ENCODE data around the gene CRYBB1.

CRYBB1 gene

DNA sequence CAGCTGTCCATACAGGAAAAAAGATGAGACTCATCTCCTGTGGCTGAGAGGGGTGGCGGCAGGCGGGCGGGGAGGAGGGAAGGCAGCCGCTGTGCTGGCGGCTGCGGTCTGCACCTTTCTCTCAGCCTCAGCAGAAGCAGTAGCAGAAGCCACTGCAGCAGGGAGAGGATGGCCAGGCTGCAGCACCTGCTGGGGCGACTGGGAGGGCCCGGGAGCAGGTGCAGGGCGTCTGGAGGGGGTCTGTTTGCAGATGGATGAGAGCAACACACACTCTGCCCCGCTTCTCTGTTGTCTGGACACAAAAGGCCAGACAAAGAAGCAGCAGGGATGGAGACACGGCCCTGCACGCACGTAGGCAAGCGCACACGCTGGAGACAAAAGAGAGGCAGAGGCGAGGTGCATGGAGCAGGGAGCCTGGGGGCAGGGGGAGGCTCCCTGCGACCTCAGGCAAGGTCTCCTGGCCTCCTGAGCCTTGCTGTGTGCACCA lies 30.2 kb upstream of the CRYBB1 start:
- TF ChIP-seq, protein P1, sequence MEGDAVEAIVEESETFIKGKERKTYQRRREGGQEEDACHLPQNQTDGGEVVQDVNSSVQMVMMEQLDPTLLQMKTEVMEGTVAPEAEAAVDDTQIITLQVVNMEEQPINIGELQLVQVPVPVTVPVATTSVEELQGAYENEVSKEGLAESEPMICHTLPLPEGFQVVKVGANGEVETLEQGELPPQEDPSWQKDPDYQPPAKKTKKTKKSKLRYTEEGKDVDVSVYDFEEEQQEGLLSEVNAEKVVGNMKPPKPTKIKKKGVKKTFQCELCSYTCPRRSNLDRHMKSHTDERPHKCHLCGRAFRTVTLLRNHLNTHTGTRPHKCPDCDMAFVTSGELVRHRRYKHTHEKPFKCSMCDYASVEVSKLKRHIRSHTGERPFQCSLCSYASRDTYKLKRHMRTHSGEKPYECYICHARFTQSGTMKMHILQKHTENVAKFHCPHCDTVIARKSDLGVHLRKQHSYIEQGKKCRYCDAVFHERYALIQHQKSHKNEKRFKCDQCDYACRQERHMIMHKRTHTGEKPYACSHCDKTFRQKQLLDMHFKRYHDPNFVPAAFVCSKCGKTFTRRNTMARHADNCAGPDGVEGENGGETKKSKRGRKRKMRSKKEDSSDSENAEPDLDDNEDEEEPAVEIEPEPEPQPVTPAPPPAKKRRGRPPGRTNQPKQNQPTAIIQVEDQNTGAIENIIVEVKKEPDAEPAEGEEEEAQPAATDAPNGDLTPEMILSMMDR (IDR thresholded peaks at IDR 0.05; ENCODE audit: low read depth, low read length): no peak
- DNase-seq (ENCODE audit: extremely low read depth, low read depth): no peak

DNA sequence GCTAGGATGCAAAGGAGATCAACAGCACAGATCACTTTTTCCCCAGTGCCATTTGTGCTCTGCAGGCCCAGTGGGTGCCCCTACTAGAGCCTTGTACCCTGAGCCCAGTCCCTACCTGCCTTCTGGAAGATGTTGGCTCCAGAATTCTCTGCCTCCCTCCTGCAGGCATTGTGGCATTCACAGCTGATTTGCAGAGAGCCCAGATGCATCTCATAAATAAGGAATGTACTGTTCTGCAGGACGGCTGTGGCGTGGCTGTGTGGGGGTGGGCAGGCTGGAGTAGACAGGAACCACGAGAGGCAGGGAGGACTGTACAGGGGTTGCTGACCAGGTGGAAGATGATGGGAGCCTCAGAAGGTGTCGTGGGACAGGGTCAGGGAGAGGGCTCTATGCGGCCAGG lies 28.3 kb upstream of the CRYBB1 start:
- DNase-seq (ENCODE audit: extremely low read depth, low read depth): no peak
- TF ChIP-seq, protein P1 (IDR thresholded peaks at IDR 0.05; ENCODE audit: low read depth, low read length): no peak

DNA sequence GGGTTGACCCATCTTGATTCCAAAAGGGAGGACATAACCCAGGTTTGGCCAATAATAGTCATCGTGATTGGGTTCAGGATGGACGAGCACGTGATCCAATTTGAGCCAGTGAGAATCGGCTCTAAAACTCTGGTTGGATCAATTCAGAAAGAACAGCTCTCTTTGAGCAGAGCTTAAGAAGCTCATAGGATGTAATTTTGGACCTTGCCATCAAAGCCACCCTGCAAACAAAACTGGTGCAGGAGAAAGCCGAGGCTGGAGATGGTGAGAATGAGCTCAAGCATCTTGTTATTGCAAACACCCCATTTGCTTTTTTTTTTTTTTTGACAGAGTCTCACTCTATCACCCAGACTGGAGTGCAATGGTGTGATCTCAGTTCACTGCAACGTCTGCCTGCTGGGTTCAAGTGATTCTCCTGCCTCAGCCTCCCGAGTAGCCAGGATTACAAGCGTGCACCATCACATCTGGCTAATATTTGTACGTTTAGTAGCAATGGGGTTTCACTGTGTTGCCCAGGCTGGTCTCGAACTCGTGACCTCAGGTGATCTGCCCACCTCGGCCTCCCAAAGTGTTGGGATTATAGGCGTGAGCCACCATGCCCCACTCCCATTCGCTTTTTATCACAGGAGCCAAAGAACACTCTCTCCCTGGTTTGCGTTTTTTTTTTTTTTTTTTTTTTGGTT lies 25.7 kb upstream of the CRYBB1 start:
- no peak for DNase-seq (ENCODE audit: extremely low read depth, low read depth)
- TF ChIP-seq, protein P1 (IDR thresholded peaks at IDR 0.05; ENCODE audit: low read depth, low read length): no peak

DNA sequence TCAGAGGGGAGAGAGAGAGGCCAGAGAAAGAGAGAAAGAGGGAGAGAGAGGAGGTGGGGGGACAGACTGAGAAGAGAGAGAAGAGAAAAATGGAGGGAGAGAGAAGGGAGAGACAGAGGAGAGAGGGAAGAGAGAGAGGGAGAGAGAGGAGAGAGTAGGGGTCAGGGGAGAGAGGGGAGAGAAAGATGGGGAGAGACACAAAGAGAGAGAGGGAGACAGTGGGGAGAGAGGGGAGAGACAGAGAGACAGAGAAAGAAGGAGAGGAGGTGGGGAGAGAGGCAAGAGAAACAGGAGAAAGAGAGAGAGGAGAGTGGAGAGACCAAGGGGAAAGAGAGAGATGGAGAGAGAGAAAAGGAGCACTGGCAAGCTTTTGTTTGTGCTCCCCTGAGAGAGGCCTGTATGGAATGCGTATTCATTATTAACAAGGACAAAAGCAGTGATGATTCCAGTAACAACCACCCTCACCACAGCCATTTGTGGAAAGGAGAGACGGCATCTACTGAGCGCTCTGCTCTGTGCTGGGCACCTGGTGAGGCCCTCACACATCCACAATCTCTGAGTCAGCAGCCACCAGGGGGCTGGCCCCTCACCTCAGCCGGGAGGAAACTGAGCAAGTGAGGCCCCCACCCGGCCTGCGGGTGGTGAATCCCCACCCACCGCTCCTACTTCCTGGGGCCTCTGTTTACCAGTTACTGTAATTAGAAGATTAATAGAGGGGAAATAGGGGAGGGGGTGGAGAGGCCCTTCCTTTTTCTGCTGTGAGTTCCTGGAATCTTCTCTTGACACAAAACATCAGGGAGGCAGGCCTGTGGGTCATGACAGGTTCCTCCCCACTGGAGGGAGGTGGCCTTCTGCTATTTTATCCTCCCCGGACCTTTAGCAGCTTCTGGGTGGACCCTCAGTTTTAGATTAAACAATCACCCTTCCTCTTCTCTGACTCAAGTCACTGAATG lies 24.9 kb upstream of the CRYBB1 start:
- no peak for DNase-seq (ENCODE audit: extremely low read depth, low read depth)

DNA sequence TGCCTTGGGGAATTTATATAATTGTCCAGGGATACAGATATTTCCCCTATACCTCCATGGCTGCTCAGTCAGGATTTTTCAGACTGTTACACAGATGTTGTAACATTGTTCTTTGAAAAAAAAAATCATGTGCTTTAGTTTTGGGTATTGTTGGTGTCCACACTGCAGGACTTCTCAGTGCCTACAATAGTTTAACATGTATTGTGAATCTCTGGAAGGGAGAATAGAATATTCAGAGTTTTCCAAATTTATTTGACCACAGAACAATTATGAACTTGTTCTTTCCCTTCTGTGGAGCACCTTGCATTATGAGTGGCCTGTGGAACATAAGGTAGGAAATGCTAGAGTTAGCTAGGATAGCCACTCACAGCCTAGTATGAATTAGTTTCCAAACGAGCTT lies 18.5 kb upstream of the CRYBB1 start:
- DNase-seq (ENCODE audit: extremely low read depth, low read depth): no peak
- TF ChIP-seq, protein P1 (IDR thresholded peaks at IDR 0.05; ENCODE audit: low read depth, low read length): no peak

More for the DNA sequence above, 24.9 kb upstream of the CRYBB1 start:
- TF ChIP-seq, protein P1 (IDR thresholded peaks at IDR 0.05; ENCODE audit: low read depth, low read length): no peak

DNA sequence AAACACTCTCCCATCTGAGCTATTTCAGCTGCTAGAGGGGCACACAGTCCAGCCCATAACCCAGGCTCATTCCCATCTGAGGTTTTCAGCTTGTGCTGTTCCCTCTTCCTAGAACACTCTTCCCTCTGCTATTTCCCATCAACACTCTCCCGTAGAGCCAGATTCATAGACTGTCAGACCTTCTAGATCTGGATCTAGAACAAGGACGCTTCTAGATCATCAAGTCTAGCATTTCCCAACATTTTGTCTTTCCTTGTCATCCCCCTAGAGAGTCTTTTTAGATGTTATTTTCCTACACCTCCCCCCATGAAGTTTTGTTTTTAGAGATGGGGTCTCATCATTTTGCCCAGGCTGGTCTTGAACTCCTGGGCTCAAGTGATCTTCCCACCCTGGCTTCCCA lies 17.3 kb upstream of the CRYBB1 start:
- TF ChIP-seq, protein P1 (IDR thresholded peaks at IDR 0.05; ENCODE audit: low read depth, low read length): no peak
- no peak for DNase-seq (ENCODE audit: extremely low read depth, low read depth)

DNA sequence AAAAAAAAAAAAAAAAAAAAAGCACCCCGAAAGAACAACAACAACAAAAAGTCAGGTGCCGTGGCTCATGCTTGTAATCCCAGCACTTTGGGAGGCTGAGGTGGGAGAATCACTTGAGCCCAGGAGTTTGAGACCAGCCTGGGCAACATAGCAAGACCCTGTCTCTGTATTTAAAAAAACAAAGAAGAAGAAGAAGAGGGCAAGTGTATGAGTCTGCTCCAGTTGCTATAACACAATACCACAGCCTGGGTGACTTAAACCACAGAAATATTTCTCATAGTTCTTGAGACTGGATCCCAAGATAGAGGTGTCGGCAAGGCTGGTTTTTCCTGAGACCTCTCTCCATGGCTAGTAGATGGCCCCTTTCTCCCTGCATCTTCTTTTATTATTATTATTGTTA lies 16.4 kb upstream of the CRYBB1 start:
- TF ChIP-seq, protein P1 (IDR thresholded peaks at IDR 0.05; ENCODE audit: low read depth, low read length): no peak
- DNase-seq (ENCODE audit: extremely low read depth, low read depth): no peak

All from AG09319 (cell line).